Activated CD4-positive, alpha-beta T cell treated with anti-CD3 and anti-CD28 coated beads, Interleukin-10, Interleukin-2, amounts not matched to agents 100 ng/mL and 50 ng/mL, durations not matched to agents 16 hours and 8 hours (primary cell): ENCODE results near the gene ZNF764.

Source experiments
- DNase-seq: peaks from one replicate; pipeline ENCODE4 v3.0.0-alpha.2; 2020

ZNF764 gene

DNA sequence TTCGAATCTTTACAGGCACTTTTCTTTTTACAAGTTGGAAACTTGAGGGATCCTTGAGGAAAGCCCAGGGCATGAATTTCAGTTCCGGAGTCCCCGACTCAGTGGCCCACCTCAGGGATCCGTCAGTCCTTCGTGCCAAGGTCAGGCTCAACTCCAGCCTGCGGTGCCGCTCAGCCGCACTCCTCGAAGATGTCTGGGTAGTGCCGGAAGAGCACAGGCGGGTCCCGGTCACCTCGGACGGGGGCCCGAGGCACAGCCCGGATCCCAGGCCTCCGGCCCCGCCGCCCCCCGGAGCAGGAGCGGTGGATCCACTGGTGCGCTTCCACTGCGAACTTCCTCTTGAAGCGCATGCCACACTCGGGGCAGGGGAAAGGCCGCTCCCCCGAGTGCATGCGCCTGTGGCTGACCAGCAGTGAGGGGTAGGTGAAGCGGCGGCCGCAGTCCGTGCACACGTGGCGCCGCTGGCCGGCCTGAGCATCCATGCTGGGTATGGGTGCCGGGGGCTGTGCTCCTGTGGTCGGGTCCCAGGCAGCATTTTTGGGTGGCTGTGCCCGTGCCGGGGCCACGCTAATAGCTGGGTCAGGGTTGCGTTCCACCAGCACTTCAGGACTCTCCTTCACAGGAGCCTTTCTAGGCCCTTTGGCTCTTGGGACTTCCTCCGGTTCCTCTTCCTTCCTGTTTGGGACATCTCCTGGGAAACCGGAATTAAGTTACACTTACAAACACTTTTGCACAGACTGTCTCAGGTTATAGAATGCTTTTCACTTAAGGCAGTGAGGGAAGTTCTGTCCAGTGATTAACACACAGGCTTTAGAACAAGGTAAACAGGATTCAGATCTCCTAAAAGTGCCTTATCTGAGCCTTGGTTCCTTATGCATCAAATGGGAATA lies 11.8 kb upstream of the ZNF764 start:
- DNase-seq: no peak

DNA sequence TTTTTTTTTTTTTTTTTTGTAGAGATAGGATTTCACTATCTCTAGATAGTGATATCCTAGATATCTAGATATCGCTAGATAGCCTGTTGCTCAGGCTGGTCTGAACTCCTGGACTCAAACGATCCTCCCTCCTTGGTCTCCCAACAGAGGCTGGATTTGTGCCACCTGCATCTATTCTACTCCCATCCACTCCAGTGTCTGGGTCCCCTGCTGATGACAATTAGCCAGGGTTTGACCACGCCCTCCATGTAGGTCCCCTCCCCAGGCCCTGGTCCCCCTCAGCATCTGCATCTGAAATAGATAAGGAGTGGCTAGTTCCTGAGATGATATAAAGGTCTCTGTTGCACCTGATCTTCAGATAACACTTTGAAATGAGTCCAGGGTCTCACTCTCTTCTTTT lies 11.1 kb upstream of the ZNF764 start:
- no peak for DNase-seq

- peak; percentile 88 for DNase-seq
Observed at GRCh38 chr16:30567991-30568638, 9.9 kb upstream of the ZNF764 start.

DNA sequence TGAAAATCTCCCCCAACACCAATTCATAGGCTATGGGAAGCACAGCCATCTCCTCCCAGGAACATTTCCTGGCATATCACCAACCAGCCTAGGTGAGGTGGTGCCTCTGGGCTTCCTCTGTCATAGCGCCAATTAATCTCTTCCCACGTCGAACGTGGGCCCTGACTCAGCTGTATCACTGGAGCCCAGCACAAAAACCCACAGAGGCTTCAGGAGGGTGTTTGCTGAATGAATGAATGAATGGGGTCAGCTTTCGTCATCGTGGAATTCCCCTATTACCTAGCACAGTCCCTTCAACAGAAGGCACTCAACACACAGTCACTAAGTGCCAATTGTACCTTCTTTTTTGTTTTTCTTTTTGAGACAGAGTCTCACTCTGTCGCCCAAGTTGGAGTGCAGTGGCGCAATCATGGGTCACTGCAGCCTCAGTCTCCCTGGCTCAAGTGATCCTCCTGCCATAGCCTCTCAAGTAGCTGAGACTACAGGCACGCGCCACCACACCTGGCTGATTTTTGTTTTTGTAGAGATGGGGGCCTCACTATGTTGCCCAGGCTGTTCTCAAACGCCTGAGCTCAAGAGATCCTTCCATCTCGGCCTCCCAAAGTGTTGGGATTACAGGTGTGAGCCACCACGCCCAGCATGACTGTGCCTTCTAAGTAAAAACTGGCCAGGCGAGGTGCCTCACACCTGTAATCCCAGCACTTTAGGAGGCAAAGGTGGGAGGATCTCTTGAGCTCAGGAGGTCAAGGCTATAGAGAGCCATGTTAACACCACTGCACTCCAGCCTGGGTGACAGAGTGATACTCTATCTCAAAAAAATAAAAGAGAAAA lies 9.2 kb upstream of the ZNF764 start:
- DNase-seq: peak; percentile 86

GRCh38 chr16:30566531-30566930 lies 8.4 kb upstream of the ZNF764 start:
- no peak for DNase-seq

- DNase-seq: no peak
Observed at GRCh38 chr16:30565984-30566383, 7.8 kb upstream of the ZNF764 start.

GRCh38 chr16:30565526-30565925 lies 7.4 kb upstream of the ZNF764 start:
- no peak for DNase-seq

- no peak for DNase-seq
Observed at GRCh38 chr16:30562021-30562420, 3.8 kb upstream of the ZNF764 start.

GRCh38 chr16:30561089-30561816 lies 3.1 kb upstream of the ZNF764 start:
- DNase-seq: peak; percentile 34

GRCh38 chr16:30559690-30560089 lies 1.5 kb upstream of the ZNF764 start:
- no peak for DNase-seq

- no peak for DNase-seq
Observed at GRCh38 chr16:30558789-30559377, 709 bp upstream of the ZNF764 start.

DNA sequence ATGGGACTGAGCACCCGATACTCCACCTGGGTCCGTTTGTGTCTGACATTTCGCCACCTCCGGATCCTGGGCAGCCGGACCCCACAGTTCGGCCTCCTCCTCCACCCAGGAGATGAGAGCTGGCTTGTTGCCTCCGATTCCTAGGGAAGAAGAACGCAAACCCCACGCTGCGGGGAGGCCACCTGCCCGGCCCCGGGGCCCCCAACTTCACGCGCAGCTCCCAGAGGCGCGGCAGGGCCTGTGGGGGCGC lies 542 bp downstream of the ZNF764 start:
- no peak for DNase-seq

- DNase-seq: no peak
Observed at GRCh38 chr16:30556125-30556473, 2.1 kb downstream of the ZNF764 start.

GRCh38 chr16:30555315-30556124 lies 2.7 kb downstream of the ZNF764 start:
- no peak for DNase-seq

DNA sequence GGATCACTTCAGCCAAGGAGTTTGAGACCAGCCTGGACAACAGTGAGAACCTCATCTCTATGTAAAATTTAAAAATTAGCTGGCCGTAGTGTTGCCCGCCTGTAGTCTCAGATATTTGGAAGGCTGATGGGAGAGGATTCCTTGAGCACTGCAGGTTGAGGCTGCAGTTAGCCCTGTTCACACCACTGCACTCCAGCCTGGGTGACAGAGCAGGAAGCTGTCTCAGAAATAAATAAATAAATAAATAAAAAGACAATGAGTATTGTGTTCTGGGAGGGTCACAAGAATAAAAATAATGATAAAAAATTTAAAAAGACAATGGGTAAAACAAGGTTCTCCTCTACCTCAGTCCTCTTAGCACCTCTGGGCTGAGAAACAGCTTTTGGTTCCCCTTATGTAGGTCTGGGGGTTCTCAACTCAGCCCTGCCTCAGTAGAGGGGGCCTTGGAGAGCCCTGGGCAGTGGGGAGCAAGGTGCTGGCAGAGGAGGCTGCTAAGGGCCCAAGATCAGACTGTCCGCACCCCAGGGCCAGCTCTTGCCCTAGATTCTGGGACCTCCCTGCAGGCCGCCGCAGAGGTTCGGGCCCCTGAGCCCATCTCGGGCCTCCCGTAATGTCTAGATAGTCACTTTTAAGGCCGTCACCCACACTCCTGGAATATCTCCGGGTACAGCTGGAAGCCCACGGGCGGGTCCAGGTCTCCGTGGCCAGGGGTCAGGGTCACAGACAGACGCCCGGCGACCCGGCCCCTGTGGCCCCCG lies 3.4 kb downstream of the ZNF764 start:
- DNase-seq: no peak

DNA sequence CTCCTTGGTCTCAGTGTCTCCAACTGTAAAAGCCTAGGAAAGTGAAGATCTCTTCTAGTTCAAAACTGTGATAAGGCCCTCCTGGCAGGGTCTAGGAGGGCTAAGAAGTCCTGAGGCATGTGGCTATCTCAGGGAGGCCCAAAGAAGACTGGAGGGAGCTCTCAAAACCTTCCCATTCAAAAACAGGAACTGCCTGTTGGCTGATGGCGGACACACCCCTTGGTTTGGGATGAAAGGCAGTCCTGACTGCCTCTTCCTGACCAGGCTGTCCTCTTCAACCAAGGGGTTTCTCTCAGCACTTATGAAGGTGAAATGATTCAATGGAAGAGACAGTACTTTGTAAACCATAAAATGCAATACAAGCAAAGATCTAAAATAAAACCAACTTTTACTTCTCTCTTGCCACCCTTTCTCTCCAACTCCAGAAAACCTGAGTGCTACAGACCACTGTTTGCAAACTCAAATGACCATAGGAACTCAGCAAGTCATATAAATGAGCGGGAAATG lies 4.7 kb downstream of the ZNF764 start:
- DNase-seq: no peak

- DNase-seq: no peak
Observed at GRCh38 chr16:30552956-30553355, 5.2 kb downstream of the ZNF764 start.

- peak; percentile 82 for DNase-seq
Observed at GRCh38 chr16:30551781-30552180, 6.4 kb downstream of the ZNF764 start.

- no peak for DNase-seq
Observed at GRCh38 chr16:30548416-30549253, 9.5 kb downstream of the ZNF764 start.

DNA sequence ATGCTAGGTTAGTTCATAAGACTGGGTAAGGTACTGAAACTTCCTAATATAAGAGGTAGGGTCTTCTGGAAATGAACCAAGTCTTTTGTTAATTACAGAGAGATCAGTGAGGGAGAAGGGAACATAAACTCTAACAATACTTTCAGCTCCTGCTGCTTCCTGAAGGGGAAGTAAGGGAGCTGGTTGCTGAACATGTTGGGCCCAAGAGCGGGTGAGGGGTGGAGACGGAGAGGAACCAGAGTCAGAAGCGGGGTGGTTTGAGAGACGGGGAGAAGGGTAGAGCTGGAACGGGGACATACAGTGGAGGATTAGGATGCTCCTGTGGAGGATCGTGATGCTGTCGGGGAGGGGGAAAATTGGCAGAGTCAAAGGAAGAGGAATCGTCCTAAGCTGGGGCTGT lies 12.1 kb downstream of the ZNF764 start:
- no peak for DNase-seq
